SK-N-SH treated with all-trans-retinoic acid at 6 μM for 48 hours (cell line): ENCODE measurements around the gene CYP4V2.
"Not testable (repeated sequence)": the region's sequence is repeated elsewhere in the genome, so short reads cannot be mapped to it uniquely, and the experiment has no call there.

Source experiments
- ATAC-seq: fragments of 200-7000 bp; cut with Tn5 transposase; 3 replicates; pipeline ENCODE4 v1.9.1; 2020; ENCODE audit warnings: mild to moderate bottlenecking, moderate library complexity
- ARNTL ChIP-seq: fragments of 450-650 bp; formaldehyde crosslinking; IDR thresholded peaks from 2 replicates; pipeline ENCODE4 v1.5.0; 2020; ENCODE audit warnings: low read depth, mild to moderate bottlenecking, moderate library complexity, borderline replicate concordance
- CREB5 ChIP-seq: fragments of 250-450 bp; sonication (Bioruptor Pico); IDR thresholded peaks from 2 replicates; pipeline ENCODE4 v1.5.1; 2020; ENCODE audit warnings: low read depth, mild to moderate bottlenecking, moderate library complexity
- CSDC2 ChIP-seq: fragments of 250-450 bp; sonication (Bioruptor Pico); IDR thresholded peaks from 2 replicates; pipeline ENCODE4 v1.5.0; 2020; ENCODE audit warnings: mild to moderate bottlenecking, moderate library complexity
- CSRNP3 ChIP-seq: fragments of 250-450 bp; sonication (Bioruptor Pico); IDR thresholded peaks from 2 replicates; pipeline ENCODE4 v1.5.1; 2021; ENCODE audit warnings: mild to moderate bottlenecking, moderate library complexity
- ESRRG ChIP-seq: fragments of 250-450 bp; sonication (Bioruptor Pico); IDR thresholded peaks from 2 replicates; pipeline ENCODE4 v1.6.1; 2021; ENCODE audit warnings: mild to moderate bottlenecking
- GLIS3 ChIP-seq: fragments of 250-450 bp; sonication (Bioruptor Pico); IDR thresholded peaks from 2 replicates; pipeline ENCODE4 v1.5.0; 2020; ENCODE audit warnings: mild to moderate bottlenecking, moderate library complexity
- ISL1 ChIP-seq: fragments of 250-450 bp; sonication (Bioruptor Pico); IDR thresholded peaks from 2 replicates; pipeline ENCODE4 v2.1.2; 2022; ENCODE audit warnings: mild to moderate bottlenecking, moderate library complexity
- OSR1 ChIP-seq: fragments of 250-450 bp; sonication (Bioruptor Pico); IDR thresholded peaks from 2 replicates; pipeline ENCODE4 v1.8.0; 2022; ENCODE audit warnings: moderate library complexity, mild to moderate bottlenecking, inconsistent platforms
- PATZ1 ChIP-seq: fragments of 250-450 bp; sonication (Bioruptor Pico); IDR thresholded peaks from 2 replicates; pipeline ENCODE4 v1.8.0; 2020; ENCODE audit warnings: mild to moderate bottlenecking, moderate library complexity, borderline replicate concordance
- POU6F1 ChIP-seq: fragments of 250-450 bp; sonication (Bioruptor Pico); IDR thresholded peaks from 2 replicates; pipeline ENCODE4 v1.8.0; 2021; ENCODE audit warnings: low read depth, mild to moderate bottlenecking, moderate library complexity, borderline replicate concordance
- PPARA ChIP-seq: fragments of 250-450 bp; sonication (Bioruptor Pico); IDR thresholded peaks from 2 replicates; pipeline ENCODE4 v1.5.0; 2020; ENCODE audit warnings: mild to moderate bottlenecking, borderline replicate concordance
- RARB ChIP-seq: fragments of 250-450 bp; sonication (Bioruptor Pico); IDR thresholded peaks from 2 replicates; pipeline ENCODE4 v1.8.0; 2021; ENCODE audit warnings: mild to moderate bottlenecking, moderate library complexity
- SNAI2 ChIP-seq: fragments of 250-450 bp; sonication (Bioruptor Pico); IDR thresholded peaks from 2 replicates; pipeline ENCODE4 v1.5.0; 2020; ENCODE audit warnings: mild to moderate bottlenecking, moderate library complexity
- TCF4 ChIP-seq: fragments of 250-450 bp; sonication (Bioruptor Pico); IDR thresholded peaks from 2 replicates; pipeline ENCODE4 v1.8.0; 2021; ENCODE audit warnings: mild to moderate bottlenecking, moderate library complexity, borderline replicate concordance
- TOX ChIP-seq: fragments of 250-450 bp; sonication (Bioruptor Pico); IDR thresholded peaks from 2 replicates; pipeline ENCODE4 v1.8.0; 2021; ENCODE audit warnings: mild to moderate bottlenecking, moderate library complexity, borderline replicate concordance
- TSHZ2 ChIP-seq: fragments of 250-450 bp; sonication (Bioruptor Pico); IDR thresholded peaks from 2 replicates; pipeline ENCODE4 v1.5.0; 2020; ENCODE audit warnings: mild to moderate bottlenecking, moderate library complexity
- ZC3H10 ChIP-seq: fragments of 250-450 bp; sonication (Bioruptor Pico); IDR thresholded peaks from 2 replicates; pipeline ENCODE4 v1.5.1; 2021; ENCODE audit warnings: mild to moderate bottlenecking, moderate library complexity
- ZFP3 ChIP-seq: fragments of 250-450 bp; sonication (Bioruptor Pico); IDR thresholded peaks from 2 replicates; pipeline ENCODE4 v1.5.0; 2020; ENCODE audit warnings: mild to moderate bottlenecking, moderate library complexity
- ZFP30 ChIP-seq: fragments of 450-650 bp; formaldehyde crosslinking; IDR thresholded peaks from 2 replicates; pipeline ENCODE4 v1.5.0; 2022; ENCODE audit warnings: mild to moderate bottlenecking, moderate library complexity
- ZNF565 ChIP-seq: fragments of 450-650 bp; formaldehyde crosslinking; conservative IDR thresholded peaks from 2 replicates; pipeline ENCODE4 v1.5.0; 2020; ENCODE audit warnings: low read depth, mild to moderate bottlenecking, moderate library complexity
- ZNF8 ChIP-seq: fragments of 450-650 bp; formaldehyde crosslinking; IDR thresholded peaks from 2 replicates; pipeline ENCODE4 v1.5.0; 2020; ENCODE audit warnings: mild to moderate bottlenecking, moderate library complexity

CYP4V2 gene

GRCh38 chr4:186242031-186242430 lies 50.7 kb downstream of the CYP4V2 start:
- not testable (repeated sequence) for ATAC-seq

GRCh38 chr4:186243331-186243730 lies 52.0 kb downstream of the CYP4V2 start:
- no peak for ATAC-seq
- TF ChIP-seq RARB (CRISPR knock-in tag), result no peak
- TF ChIP-seq GLIS3 (CRISPR knock-in tag), result no peak
- no peak for TF ChIP-seq TCF4 (CRISPR knock-in tag)
- TF ChIP-seq ZNF565 (CRISPR knock-in tag), result no peak
- no peak for TF ChIP-seq CSRNP3 (CRISPR knock-in tag)
- TF ChIP-seq CSDC2 (CRISPR knock-in tag), result no peak
- TF ChIP-seq ZFP3 (CRISPR knock-in tag), result no peak
- TF ChIP-seq ISL1 (CRISPR knock-in tag), result no peak
- TF ChIP-seq CREB5 (CRISPR knock-in tag), result no peak
- TF ChIP-seq, all 23 proteins: peak for 0

- TF ChIP-seq TSHZ2 (CRISPR knock-in tag) (no peak), ZFP3 (CRISPR knock-in tag) (no peak), PATZ1 (CRISPR knock-in tag) (no peak), RARB (CRISPR knock-in tag) (no peak), ZNF565 (CRISPR knock-in tag) (no peak), SNAI2 (CRISPR knock-in tag) (no peak), ZC3H10 (no peak), PPARA (no peak), TCF4 (CRISPR knock-in tag) (no peak), OSR1 (CRISPR knock-in tag) (no peak), ZNF8 (CRISPR knock-in tag) (no peak), CSDC2 (CRISPR knock-in tag) (no peak), ARNTL (no peak), POU6F1 (CRISPR knock-in tag) (no peak), TOX (CRISPR knock-in tag) (no peak), ZFP30 (no peak), ESRRG (CRISPR knock-in tag) (no peak)
These were observed 53.5 kb downstream of the CYP4V2 start for GRCh38 chr4:186244835-186245234.

GRCh38 chr4:186247062-186247752 lies 55.8 kb downstream of the CYP4V2 start:
- ATAC-seq, result not testable (repeated sequence)

More at GRCh38 chr4:186244835-186245234, 53.5 kb downstream of the CYP4V2 start:
- no peak for ATAC-seq
